Right atrium auricular region (tissue), 2 donors: ENCODE results near the gene FRMD6. TPM values are rescaled to one million over a fixed set of nuclear protein-coding genes. Genes with fewer than 3 reads are reported as not detected.
"Not testable (repeated sequence)": the region's sequence is repeated elsewhere in the genome, so short reads cannot be mapped to it uniquely, and the experiment has no call there.

Source experiments
- DNase-seq: peaks from one replicate; pipeline ENCODE4 v3.0.0-alpha.2; 2019; ENCODE audit warnings: low spot score
- H3K27ac ChIP-seq, 2 donors: fragments of 200-600 bp; sonication (generic); 1 replicate in 1 of 2; 2 replicates in 1 of 2; pipeline ENCODE4 v1.5.1; 2016 to 2019
- H3K27me3 ChIP-seq, 2 donors: fragments of 200-600 bp; sonication (generic); one replicate each; pipeline versions ENCODE4 v1.5.1 to v1.6.0; 2017 to 2019
- H3K36me3 ChIP-seq: fragments of 200-600 bp; sonication (generic); one replicate; pipeline ENCODE4 v1.5.1; 2016
- H3K4me1 ChIP-seq, 2 donors: fragments of 200-600 bp; sonication (generic); one replicate each; pipeline versions ENCODE4 v1.5.1 to v1.6.0; 2017 to 2019
- H3K4me3 ChIP-seq, 2 donors: fragments of 200-600 bp; sonication (generic); 1 replicate in 1 of 2; 2 replicates in 1 of 2; pipeline ENCODE4 v1.5.1; 2017 to 2019; ENCODE audit warnings: mild to moderate bottlenecking in 1 of 2, moderate library complexity in 1 of 2
- H3K9me3 ChIP-seq, 2 donors: fragments of 200-600 bp; sonication (generic); one replicate each; pipeline ENCODE4 v1.5.1; 2019
- total RNA-seq, 2 donors: library from RNA; depleted of rRNA; stranded (reverse); fragments of >200 nt; gene quantifications; one replicate each; pipeline ENCODE4 v1.1.0, GENCODE V29; 2016
- TF ChIP-seq, protein P1 (sequence below), 2 donors: fragments of 200-600 bp; sonication (generic); IDR thresholded peaks; one replicate each; pipeline ENCODE4 v1.5.1; 2019; ENCODE audit warnings: antibody characterized with exemption in 2 of 2

The FRMD6 gene
- total RNA-seq, 2 donors from 2014 or later: 7.2 to 7.9 TPM

DNA sequence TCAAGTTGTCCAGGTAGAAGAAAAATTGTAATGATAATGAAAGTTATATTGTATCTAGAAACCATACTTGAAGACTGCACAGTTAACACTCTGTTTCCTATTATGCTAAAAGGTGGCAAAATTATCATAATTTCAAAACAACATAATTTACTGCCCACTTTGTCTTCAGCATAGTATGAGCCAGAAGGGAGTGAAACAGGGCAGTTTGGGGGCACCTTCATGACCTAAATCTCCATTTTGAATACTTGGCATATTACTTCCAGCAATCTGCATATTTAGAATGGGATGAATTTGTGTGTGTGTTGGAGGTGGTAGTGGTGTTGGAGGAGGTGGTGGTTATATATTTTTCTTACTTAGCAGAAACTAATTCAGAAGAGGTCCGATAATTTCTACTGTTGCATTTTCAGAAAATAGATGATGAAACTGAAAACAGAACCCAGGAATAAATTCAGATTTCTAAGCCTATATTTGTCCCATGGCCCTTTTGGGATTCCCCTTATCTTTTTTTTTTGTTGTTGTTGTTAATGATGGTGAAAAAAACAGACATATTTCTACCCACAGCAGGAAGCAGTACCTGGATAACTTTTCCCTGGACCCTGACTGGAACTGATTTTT is 26.6 kb upstream of the FRMD6 start:
- Histone ChIP-seq H3K4me3 (no peak overlapping the region), H3K9me3 (no peaks in the 10 kb centered on the region), H3K4me1 (no peaks in the 10 kb centered on the region), H3K27ac (no peak overlapping the region), H3K36me3 (no peaks in the 10 kb centered on the region), H3K27me3 (no peaks in the 10 kb centered on the region)
- TF ChIP-seq, protein P1, sequence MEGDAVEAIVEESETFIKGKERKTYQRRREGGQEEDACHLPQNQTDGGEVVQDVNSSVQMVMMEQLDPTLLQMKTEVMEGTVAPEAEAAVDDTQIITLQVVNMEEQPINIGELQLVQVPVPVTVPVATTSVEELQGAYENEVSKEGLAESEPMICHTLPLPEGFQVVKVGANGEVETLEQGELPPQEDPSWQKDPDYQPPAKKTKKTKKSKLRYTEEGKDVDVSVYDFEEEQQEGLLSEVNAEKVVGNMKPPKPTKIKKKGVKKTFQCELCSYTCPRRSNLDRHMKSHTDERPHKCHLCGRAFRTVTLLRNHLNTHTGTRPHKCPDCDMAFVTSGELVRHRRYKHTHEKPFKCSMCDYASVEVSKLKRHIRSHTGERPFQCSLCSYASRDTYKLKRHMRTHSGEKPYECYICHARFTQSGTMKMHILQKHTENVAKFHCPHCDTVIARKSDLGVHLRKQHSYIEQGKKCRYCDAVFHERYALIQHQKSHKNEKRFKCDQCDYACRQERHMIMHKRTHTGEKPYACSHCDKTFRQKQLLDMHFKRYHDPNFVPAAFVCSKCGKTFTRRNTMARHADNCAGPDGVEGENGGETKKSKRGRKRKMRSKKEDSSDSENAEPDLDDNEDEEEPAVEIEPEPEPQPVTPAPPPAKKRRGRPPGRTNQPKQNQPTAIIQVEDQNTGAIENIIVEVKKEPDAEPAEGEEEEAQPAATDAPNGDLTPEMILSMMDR (IDR thresholded peaks at IDR 0.05): no peak
- no peak for DNase-seq

DNA sequence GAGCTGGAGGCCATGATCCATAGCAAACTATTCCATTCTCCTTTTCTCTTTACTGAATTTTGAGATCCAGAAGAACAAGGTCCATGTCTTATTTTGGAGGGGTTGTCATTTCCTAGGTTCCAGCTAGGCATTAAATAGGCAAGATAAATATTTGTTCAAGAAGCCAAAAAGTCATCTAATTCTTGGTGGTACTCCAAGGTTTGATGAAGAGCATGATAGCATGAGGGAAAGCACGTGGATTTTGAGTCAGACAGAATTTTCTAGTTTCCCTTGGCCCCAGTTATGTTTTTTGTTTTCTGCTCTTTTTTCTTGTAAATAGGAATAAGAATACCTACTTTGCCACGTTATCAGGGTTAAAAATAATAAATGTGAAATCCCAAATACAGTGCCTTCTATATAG is 25.5 kb upstream of the FRMD6 start:
- Histone ChIP-seq H3K4me1 (no peaks in the 10 kb centered on the region), H3K9me3 (no peaks in the 10 kb centered on the region), H3K36me3 (no peaks in the 10 kb centered on the region), H3K27me3 (no peaks in the 10 kb centered on the region), H3K27ac (no peak overlapping the region), H3K4me3 (no peak overlapping the region)
- no peak for DNase-seq
- TF ChIP-seq, protein P1 (IDR thresholded peaks at IDR 0.05): no peak

DNA sequence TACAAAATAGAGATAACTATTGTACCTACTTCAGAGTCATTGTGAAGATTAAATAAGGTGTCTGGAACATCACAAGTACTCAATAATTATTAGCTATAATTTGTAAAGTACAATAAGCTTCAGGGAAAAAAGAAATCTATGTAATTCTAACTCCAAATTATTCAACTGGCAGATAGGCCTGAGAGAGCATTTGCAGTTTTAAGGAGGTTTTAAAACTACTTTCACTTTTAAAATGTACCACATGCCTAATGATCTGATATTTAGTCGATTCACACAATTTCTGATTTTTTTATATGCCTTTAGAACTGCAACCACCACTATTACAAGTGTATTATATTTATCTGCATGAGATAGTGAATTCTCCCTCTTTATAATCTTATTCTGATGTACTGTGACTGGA is 24.9 kb upstream of the FRMD6 start:
- H3K36me3 ChIP-seq: no peaks in the 10 kb centered on the region
- TF ChIP-seq, protein P1 (IDR thresholded peaks at IDR 0.05): no peak
- H3K27me3 ChIP-seq: no peaks in the 10 kb centered on the region
- no peaks in the 10 kb centered on the region for H3K9me3 ChIP-seq
- DNase-seq: no peak
- no peak overlapping the region for H3K27ac ChIP-seq
- no peak overlapping the region for H3K4me3 ChIP-seq
- no peaks in the 10 kb centered on the region for H3K4me1 ChIP-seq

DNA sequence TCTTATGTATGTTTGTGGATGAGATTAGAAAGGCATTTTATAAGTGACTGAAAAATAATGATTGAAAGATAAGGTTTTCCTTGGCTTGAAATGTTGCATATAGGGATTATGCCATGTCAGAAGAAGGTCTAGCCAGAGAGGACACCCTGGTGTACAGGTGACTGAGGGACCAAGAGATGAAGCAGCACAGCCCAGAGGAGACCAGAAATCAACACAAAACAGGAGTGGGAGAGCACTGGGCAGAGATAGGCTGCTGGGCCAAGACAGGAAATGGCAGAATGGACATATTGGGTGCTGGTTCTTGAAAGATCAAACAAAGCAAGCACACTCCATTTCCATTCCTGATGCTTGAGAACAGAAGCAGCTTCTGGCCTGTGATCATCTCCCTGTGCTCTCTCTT is 24.4 kb upstream of the FRMD6 start:
- no peaks in the 10 kb centered on the region for H3K27me3 ChIP-seq
- H3K9me3 ChIP-seq: no peaks in the 10 kb centered on the region
- no peaks in the 10 kb centered on the region for H3K4me1 ChIP-seq
- DNase-seq: no peak
- TF ChIP-seq, protein P1 (IDR thresholded peaks at IDR 0.05): no peak
- H3K4me3 ChIP-seq: no peak overlapping the region
- no peaks in the 10 kb centered on the region for H3K36me3 ChIP-seq
- H3K27ac ChIP-seq: no peak overlapping the region

DNA sequence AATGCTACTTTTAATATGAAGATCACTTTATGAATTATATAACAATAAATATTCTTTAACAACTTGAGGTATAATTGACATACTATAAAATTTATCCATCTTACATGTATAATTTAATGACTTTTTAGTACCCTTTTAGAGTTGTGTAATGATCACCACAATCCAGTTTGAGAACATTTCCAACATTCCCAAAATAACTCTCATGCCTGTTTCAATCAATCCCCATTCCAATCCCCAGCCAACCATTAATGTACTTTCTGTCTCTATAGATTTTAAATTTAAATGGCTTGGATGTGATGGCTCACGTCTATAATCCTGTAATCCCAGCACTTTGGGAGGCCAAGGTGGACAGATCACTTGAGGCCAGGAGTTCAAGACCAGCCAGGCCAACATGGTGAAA is 23.5 kb upstream of the FRMD6 start:
- H3K27ac ChIP-seq: no peak overlapping the region
- no peaks in the 10 kb centered on the region for H3K36me3 ChIP-seq
- no peaks in the 10 kb centered on the region for H3K4me1 ChIP-seq
- no peak for DNase-seq
- no peaks in the 10 kb centered on the region for H3K27me3 ChIP-seq
- H3K4me3 ChIP-seq: no peak overlapping the region
- TF ChIP-seq, protein P1 (IDR thresholded peaks at IDR 0.05): no peak
- no peaks in the 10 kb centered on the region for H3K9me3 ChIP-seq

DNA sequence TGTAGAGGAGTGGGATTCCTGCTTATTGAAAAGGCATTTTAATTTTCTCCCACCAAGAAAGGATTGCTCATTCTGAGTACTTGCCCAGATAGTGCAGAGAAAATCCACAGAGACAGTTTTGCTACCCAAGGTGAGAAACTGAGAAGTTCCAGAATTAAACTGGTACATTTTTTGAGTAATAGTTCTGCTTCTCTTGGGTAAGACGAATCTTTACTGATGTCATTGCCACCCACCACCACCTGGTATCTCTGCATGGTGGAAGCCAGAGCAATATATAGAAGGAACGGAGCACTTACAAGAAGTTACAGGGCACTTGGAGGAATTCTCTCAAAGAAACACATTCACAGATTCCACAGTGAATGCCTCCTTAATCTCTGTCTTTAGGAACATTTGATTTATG is 20.7 kb upstream of the FRMD6 start:
- Histone ChIP-seq H3K27me3 (no peaks in the 10 kb centered on the region), H3K27ac (no peak overlapping the region), H3K4me1 (no peaks in the 10 kb centered on the region), H3K4me3 (no peak overlapping the region), H3K36me3 (no peaks in the 10 kb centered on the region), H3K9me3 (no peaks in the 10 kb centered on the region)
- TF ChIP-seq, protein P1 (IDR thresholded peaks at IDR 0.05): no peak
- DNase-seq: no peak

DNA sequence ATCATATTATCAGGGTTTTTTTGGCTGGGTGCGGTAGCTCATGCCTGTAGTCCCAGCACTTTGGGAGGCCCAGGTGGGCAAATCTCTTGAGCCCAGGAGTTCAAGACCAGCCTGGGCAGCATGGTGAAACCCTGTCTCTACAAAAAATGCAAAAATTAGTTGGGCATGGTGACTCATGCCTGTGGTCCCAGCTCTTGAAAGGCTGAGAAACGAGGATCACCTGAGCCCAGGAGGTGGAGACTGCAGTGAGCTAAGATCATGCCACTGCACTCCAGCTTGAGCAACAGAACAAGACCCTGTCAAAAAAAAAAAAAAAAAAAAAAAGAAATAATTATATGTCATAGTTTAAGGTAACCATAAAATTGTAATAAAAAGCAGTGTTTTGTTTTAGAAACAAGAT is 18.4 kb upstream of the FRMD6 start:
- H3K36me3 ChIP-seq, DNase-seq, H3K9me3 ChIP-seq, H3K4me1 ChIP-seq, H3K27ac ChIP-seq, H3K4me3 ChIP-seq, H3K27me3 ChIP-seq: not testable (repeated sequence)
